ENCODE measurements around the gene ITIH6. TPM values are rescaled to one million over a fixed set of nuclear protein-coding genes. Genes with fewer than 3 reads are reported as not detected.
"Not testable (repeated sequence)": the region's sequence is repeated elsewhere in the genome, so short reads cannot be mapped to it uniquely, and the experiment has no call there.

ITIH6 gene
- not detected for total RNA-seq
- not detected for polyA plus RNA-seq (ENCODE audit: insufficient read depth, low read depth, low replicate concordance)
- long read RNA-seq, donor 1: 0 reads
- long read RNA-seq, donor 2: 0 reads
- long read RNA-seq, donor 3, partial matches to known transcripts: 881 of 937 reads
- long read RNA-seq, donor 3, other reads (novel, unspliced or antisense): 56 of 937 reads
- long read RNA-seq, donor 4, partial matches to known transcripts: 374 of 570 reads
- long read RNA-seq, donor 4, other reads (novel, unspliced or antisense): 196 of 570 reads
- long read RNA-seq, donor 5: 0 reads
- long read RNA-seq, donor 6: 0 reads
- long read RNA-seq, donor 7: 0 reads
- long read RNA-seq, donor 8: 0 reads
- long read RNA-seq, donor 9: 0 reads
- long read RNA-seq, donor 10: 0 reads

- no peak for TF ChIP-seq CTCF (IDR thresholded peaks at IDR 0.05; ENCODE audit: borderline replicate concordance, extremely low read depth, insufficient read depth)
- no peak within 1 kb of the TSS for H3K4me3 ChIP-seq (ENCODE audit: low read length in 3 of 3)
- H3K27me3 ChIP-seq (ENCODE audit: control insufficient read depth, insufficient read depth, low read length): no peaks in the 10 kb centered on the region
- no peak within 1 kb of the TSS for H3K9ac ChIP-seq (ENCODE audit: low read length in 3 of 3)
- DNase-seq (no peak), FAIRE-seq (no peak)
- H3K9me3 ChIP-seq (ENCODE audit: control insufficient read depth in 2 of 3, insufficient read depth in 1 of 3, low read length in 3 of 3): no peaks in the 10 kb centered on the region
- H3K4me1 ChIP-seq (ENCODE audit: control insufficient read depth in 2 of 3, insufficient read depth in 2 of 3, low read depth in 1 of 3, low read length in 3 of 3): no peaks in the 10 kb centered on the region
- H3K36me3 ChIP-seq (ENCODE audit: control insufficient read depth in 2 of 3, insufficient read depth in 3 of 3, low read length in 3 of 3): no peaks in the 10 kb centered on the region
- intact Hi-C loops (cut with DNase I): no loop called here
- no peak within 1 kb of the TSS for H3K27ac ChIP-seq (ENCODE audit: low read depth in 2 of 2, low read length in 2 of 2)
These were observed at the start of gene ITIH6 for GRCh38 chrX:54798137-54798536. Gene ITIH6 (minus strand): TSS chrX:54798255. CDS start chrX:54798210, 45 bp downstream.

GRCh38 chrX:54847700-54848099, 49.6 kb upstream of the ITIH6 start:
- H3K9me3 ChIP-seq (ENCODE audit: control insufficient read depth in 2 of 3, insufficient read depth in 1 of 3, low read length in 3 of 3); H3K27ac ChIP-seq (ENCODE audit: low read depth in 2 of 2, low read length in 2 of 2); H3K27me3 ChIP-seq (ENCODE audit: control insufficient read depth, insufficient read depth, low read length); H3K9ac ChIP-seq (ENCODE audit: low read length in 3 of 3); intact Hi-C loops (cut with DNase I); H3K4me3 ChIP-seq (ENCODE audit: low read length in 3 of 3); DNase-seq; H3K36me3 ChIP-seq (ENCODE audit: control insufficient read depth in 2 of 3, insufficient read depth in 3 of 3, low read length in 3 of 3); FAIRE-seq; H3K4me1 ChIP-seq (ENCODE audit: control insufficient read depth in 2 of 3, insufficient read depth in 2 of 3, low read depth in 1 of 3, low read length in 3 of 3): not testable (repeated sequence)

- no peak for FAIRE-seq
- no peak overlapping the region for H3K27ac ChIP-seq (ENCODE audit: low read depth in 2 of 2, low read length in 2 of 2)
- no peak overlapping the region for H3K9ac ChIP-seq (ENCODE audit: low read length in 3 of 3)
- no peaks in the 10 kb centered on the region for H3K4me1 ChIP-seq (ENCODE audit: control insufficient read depth in 2 of 3, insufficient read depth in 2 of 3, low read depth in 1 of 3, low read length in 3 of 3)
- H3K4me3 ChIP-seq (ENCODE audit: low read length in 3 of 3): no peak overlapping the region
- intact Hi-C loops (cut with DNase I): no loop called here
- no peaks in the 10 kb centered on the region for H3K36me3 ChIP-seq (ENCODE audit: control insufficient read depth in 2 of 3, insufficient read depth in 3 of 3, low read length in 3 of 3)
- H3K9me3 ChIP-seq (ENCODE audit: control insufficient read depth in 2 of 3, insufficient read depth in 1 of 3, low read length in 3 of 3): no peaks in the 10 kb centered on the region
- no peaks in the 10 kb centered on the region for H3K27me3 ChIP-seq (ENCODE audit: control insufficient read depth, insufficient read depth, low read length)
- no peak for TF ChIP-seq CTCF (IDR thresholded peaks at IDR 0.05; ENCODE audit: borderline replicate concordance, extremely low read depth, insufficient read depth)
- no peak for DNase-seq
These were observed 45.0 kb upstream of the ITIH6 start for GRCh38 chrX:54843050-54843449.

GRCh38 chrX:54842607-54843006, 44.6 kb upstream of the ITIH6 start:
- no peak for FAIRE-seq

GRCh38 chrX:54841184-54841874, 43.3 kb upstream of the ITIH6 start:
- H3K36me3 ChIP-seq (ENCODE audit: control insufficient read depth in 2 of 3, insufficient read depth in 3 of 3, low read length in 3 of 3); H3K9me3 ChIP-seq (ENCODE audit: control insufficient read depth in 2 of 3, insufficient read depth in 1 of 3, low read length in 3 of 3); H3K4me1 ChIP-seq (ENCODE audit: control insufficient read depth in 2 of 3, insufficient read depth in 2 of 3, low read depth in 1 of 3, low read length in 3 of 3); H3K9ac ChIP-seq (ENCODE audit: low read length in 3 of 3); FAIRE-seq; H3K27me3 ChIP-seq (ENCODE audit: control insufficient read depth, insufficient read depth, low read length); H3K27ac ChIP-seq (ENCODE audit: low read depth in 2 of 2, low read length in 2 of 2); intact Hi-C loops (cut with DNase I); H3K4me3 ChIP-seq (ENCODE audit: low read length in 3 of 3): not testable (repeated sequence)
- DNase-seq: peak in 4 of 5 donors; percentile 72 to 93 (median 76)

More at GRCh38 chrX:54842607-54843006, 44.6 kb upstream of the ITIH6 start:
- H3K27me3 ChIP-seq (ENCODE audit: control insufficient read depth, insufficient read depth, low read length): no peaks in the 10 kb centered on the region
- H3K4me1 ChIP-seq (ENCODE audit: control insufficient read depth in 2 of 3, insufficient read depth in 2 of 3, low read depth in 1 of 3, low read length in 3 of 3): no peaks in the 10 kb centered on the region
- H3K9ac ChIP-seq (ENCODE audit: low read length in 3 of 3): no peak overlapping the region
- DNase-seq: no peak
- no peak for TF ChIP-seq CTCF (IDR thresholded peaks at IDR 0.05; ENCODE audit: borderline replicate concordance, extremely low read depth, insufficient read depth)
- H3K4me3 ChIP-seq (ENCODE audit: low read length in 3 of 3): no peak overlapping the region
- H3K27ac ChIP-seq (ENCODE audit: low read depth in 2 of 2, low read length in 2 of 2): no peak overlapping the region
- intact Hi-C loops (cut with DNase I): no loop called here
- H3K9me3 ChIP-seq (ENCODE audit: control insufficient read depth in 2 of 3, insufficient read depth in 1 of 3, low read length in 3 of 3): no peaks in the 10 kb centered on the region
- no peaks in the 10 kb centered on the region for H3K36me3 ChIP-seq (ENCODE audit: control insufficient read depth in 2 of 3, insufficient read depth in 3 of 3, low read length in 3 of 3)

All from kidney (tissue), 22 donors.